ENCODE measurements around the gene DPYSL3.

DNA sequence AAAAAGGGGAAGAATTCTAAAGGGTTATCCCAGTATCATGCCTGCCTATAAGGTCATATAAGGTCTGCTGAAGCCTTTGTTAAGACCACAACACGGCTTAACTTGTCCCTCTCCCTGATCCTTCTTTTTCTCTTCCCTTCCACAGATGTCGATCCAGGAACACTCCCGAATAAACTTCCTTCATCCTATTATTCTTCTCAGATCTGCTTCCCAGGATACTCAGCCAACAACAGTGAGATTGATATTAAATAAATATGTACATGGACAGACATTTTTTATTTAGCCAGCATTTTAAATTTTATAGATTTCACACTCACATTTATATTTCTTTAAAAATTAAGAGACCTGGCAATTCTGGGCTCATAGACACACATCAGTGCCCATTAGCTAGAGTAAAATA lies 44.1 kb downstream of the DPYSL3 start:
- TF ChIP-seq GATA2 (IDR thresholded peaks at IDR 0.05; ENCODE audit: low read depth, low read length) (no peak), GATA3 (IDR thresholded peaks at IDR 0.05; ENCODE audit: low read depth, low read length) (no peak)
